WTC11 (cell line): ENCODE results near the gene CACNB4. TPM values are rescaled to one million over a fixed set of nuclear protein-coding genes. Genes with fewer than 3 reads are reported as not detected.
"Not testable (repeated sequence)": the region's sequence is repeated elsewhere in the genome, so short reads cannot be mapped to it uniquely, and the experiment has no call there.

ENCODE experiments used
- ATAC-seq: fragments of 200-7000 bp; cut with Tn5 transposase; 2 replicates; pipeline ENCODE4 v1.10.0; 2021; ENCODE audit warnings: mild to moderate bottlenecking, moderate library complexity
- CTCF ChIA-PET: fragments of 300-600 bp; sonication (Branson Sonifier 250); formaldehyde crosslinking; loops from one replicate; lab custom pipeline; 2021; ENCODE audit warnings: antibody characterized with exemption; lab: Charles Lee
- POLR2A ChIA-PET: fragments of 350-600 bp; sonication (Branson Sonifier 250); formaldehyde crosslinking; loops from one replicate; lab custom pipeline; 2021; ENCODE audit warnings: antibody characterized with exemption; lab: Charles Lee
- DNase-seq: peaks from one replicate; pipeline ENCODE4 v3.0.0; 2021; ENCODE audit warnings: low spot score
- H3K27ac Mint-ChIP-seq: 2 replicates; pipeline ENCODE4 v1.8.0; 2021; ENCODE audit warnings: mixed read lengths
- H3K27me3 Mint-ChIP-seq: 2 replicates; pipeline ENCODE4 v1.8.0; 2021; ENCODE audit warnings: low read depth, mild to moderate bottlenecking, moderate library complexity, mixed read lengths
- H3K36me3 Mint-ChIP-seq: 2 replicates; pipeline ENCODE4 v1.8.0; 2021; ENCODE audit warnings: mixed read lengths
- H3K4me1 Mint-ChIP-seq: 2 replicates; pipeline ENCODE4 v1.8.0; 2022; ENCODE audit warnings: mixed read lengths
- H3K4me3 Mint-ChIP-seq: 2 replicates; pipeline ENCODE4 v1.8.0; 2021; ENCODE audit warnings: mild to moderate bottlenecking, moderate library complexity, mixed read lengths
- H3K9me3 Mint-ChIP-seq: 2 replicates; pipeline ENCODE4 v1.8.0; 2021; ENCODE audit warnings: mixed read lengths
- ARID4B ChIP-seq: sonication (generic); formaldehyde crosslinking; IDR thresholded peaks from 2 replicates; pipeline ENCODE4 v1.8.0; 2023; ENCODE audit warnings: missing genetic modification reagents, mild to moderate bottlenecking, borderline replicate concordance
- CREM ChIP-seq: sonication (generic); formaldehyde crosslinking; IDR thresholded peaks from 2 replicates; pipeline ENCODE4 v1.8.1; 2022; ENCODE audit warnings: mild to moderate bottlenecking, missing genetic modification reagents, moderate library complexity
- FOXJ3 ChIP-seq: sonication (generic); formaldehyde crosslinking; IDR thresholded peaks from 2 replicates; pipeline ENCODE4 v1.9.0; 2021; ENCODE audit warnings: missing genetic modification reagents, mild to moderate bottlenecking, borderline replicate concordance
- IRF1 ChIP-seq: sonication (generic); formaldehyde crosslinking; IDR thresholded peaks from 2 replicates; pipeline ENCODE4 v1.8.0; 2023; ENCODE audit warnings: missing genetic modification reagents
- MYBL2 ChIP-seq: sonication (generic); formaldehyde crosslinking; IDR thresholded peaks from 2 replicates; pipeline ENCODE4 v1.8.1; 2023; ENCODE audit warnings: mild to moderate bottlenecking, moderate library complexity, missing genetic modification reagents
- NFE2L1 ChIP-seq: sonication (generic); formaldehyde crosslinking; IDR thresholded peaks from 2 replicates; pipeline ENCODE4 v1.8.1; 2023; ENCODE audit warnings: missing genetic modification reagents
- NR1H2 ChIP-seq: sonication (generic); formaldehyde crosslinking; IDR thresholded peaks from 2 replicates; pipeline ENCODE4 v1.9.0; 2021; ENCODE audit warnings: mild to moderate bottlenecking, moderate library complexity, missing genetic modification reagents
- SP1 ChIP-seq: sonication (generic); formaldehyde crosslinking; conservative IDR thresholded peaks from 2 replicates; pipeline ENCODE4 v1.8.1; 2022; ENCODE audit warnings: missing genetic modification reagents
- TCF7 ChIP-seq: sonication (generic); formaldehyde crosslinking; IDR thresholded peaks from 2 replicates; pipeline ENCODE4 v1.8.0; 2022; ENCODE audit warnings: mild to moderate bottlenecking, low read depth, missing genetic modification reagents, moderate library complexity
- ZBTB43 ChIP-seq: sonication (generic); formaldehyde crosslinking; IDR thresholded peaks from 2 replicates; pipeline ENCODE4 v1.8.1; 2023; ENCODE audit warnings: mild to moderate bottlenecking, missing genetic modification reagents
- ZNF219 ChIP-seq: sonication (generic); formaldehyde crosslinking; IDR thresholded peaks from 2 replicates; pipeline ENCODE4 v1.8.0; 2023; ENCODE audit warnings: missing genetic modification reagents, mild to moderate bottlenecking, borderline replicate concordance
- ZNF281 ChIP-seq: sonication (generic); formaldehyde crosslinking; IDR thresholded peaks from 2 replicates; pipeline ENCODE4 v1.8.0; 2023; ENCODE audit warnings: mild to moderate bottlenecking, missing genetic modification reagents
- ZSCAN18 ChIP-seq: fragments of 250-450 bp; sonication (Bioruptor Pico); IDR thresholded peaks from 2 replicates; pipeline ENCODE4 v2.1.2; 2022; ENCODE audit warnings: mild to moderate bottlenecking, moderate library complexity
- total RNA-seq: library from RNA; stranded (reverse); gene quantifications from 3 replicates; pipeline ENCODE4 v1.2.3, GENCODE V29; 2021

Gene CACNB4
- total RNA-seq, 1 experiment from 2014 or later, result 4.7 TPM

GRCh38 chr2:151996243-151997003 is 102.4 kb downstream of the CACNB4 start (continued):
- TF ChIP-seq NFE2L1 (CRISPR knock-in tag) (no peak), ZNF219 (CRISPR knock-in tag) (no peak), ARID4B (CRISPR knock-in tag) (no peak), TCF7 (CRISPR knock-in tag) (no peak), ZNF281 (CRISPR knock-in tag) (no peak)

GRCh38 chr2:151995161-151995557 is 103.7 kb downstream of the CACNB4 start:
- no peaks in the 10 kb centered on the region for H3K9me3 Mint-ChIP-seq
- DNase-seq (no peak), ATAC-seq (no peak)
- peaks cover 24% of the 10 kb centered on the region for H3K4me1 Mint-ChIP-seq
- no peaks in the 10 kb centered on the region for H3K27me3 Mint-ChIP-seq
- H3K36me3 Mint-ChIP-seq, result no peaks in the 10 kb centered on the region
- no peak overlapping the region for H3K4me3 Mint-ChIP-seq
- CTCF ChIA-PET, result interaction anchor here (1.4 to 2.1 kb wide), 2 partner anchors 21 to 31 kb away, joined by 3 to 10 read pairs; no protein-coding TSS in a partner anchor
- POLR2A ChIA-PET, result no interaction called here
- H3K27ac Mint-ChIP-seq, result no peak overlapping the region
- TF ChIP-seq SP1 (CRISPR knock-in tag) (no peak), NR1H2 (no peak), FOXJ3 (CRISPR knock-in tag) (no peak), CREM (CRISPR knock-in tag) (no peak), MYBL2 (CRISPR knock-in tag) (no peak), IRF1 (CRISPR knock-in tag) (no peak), ZSCAN18 (CRISPR knock-in tag) (no peak), ZBTB43 (CRISPR knock-in tag) (no peak)

- H3K27me3 Mint-ChIP-seq, CTCF ChIA-PET, DNase-seq, H3K36me3 Mint-ChIP-seq, H3K9me3 Mint-ChIP-seq, H3K4me3 Mint-ChIP-seq, H3K27ac Mint-ChIP-seq, ATAC-seq: not testable (repeated sequence)
- H3K4me1 Mint-ChIP-seq, result peaks cover 16% of the 10 kb centered on the region
- POLR2A ChIA-PET, result interaction anchor here (0.6 to 0.7 kb wide), 2 partner anchors 9 to 1048 kb away, joined by 4 to 12 read pairs; no protein-coding TSS in a partner anchor
Measured at GRCh38 chr2:151994178-151994577, 104.7 kb downstream of the CACNB4 start.
